OCI-LY7 (cell line): Measurements from ENCODE around the gene SDF4.

Experiments used
- EZH2phosphoT487 ChIP-seq: fragments of 200-600 bp; sonication (generic); IDR thresholded peaks from 2 replicates; pipeline ENCODE4 v1.6.1; 2018; ENCODE audit warnings: low read depth, borderline replicate concordance, mild to moderate bottlenecking, mixed run types, antibody characterized with exemption, low read length, moderate library complexity, mixed read lengths
- TF ChIP-seq, protein P1 (sequence below): fragments of 200-600 bp; sonication (generic); conservative IDR thresholded peaks from 2 replicates; pipeline ENCODE4 v1.5.1; 2014; ENCODE audit warnings: mild to moderate bottlenecking, antibody characterized with exemption, low read length, moderate library complexity, mixed read lengths

- TF ChIP-seq, protein P1, sequence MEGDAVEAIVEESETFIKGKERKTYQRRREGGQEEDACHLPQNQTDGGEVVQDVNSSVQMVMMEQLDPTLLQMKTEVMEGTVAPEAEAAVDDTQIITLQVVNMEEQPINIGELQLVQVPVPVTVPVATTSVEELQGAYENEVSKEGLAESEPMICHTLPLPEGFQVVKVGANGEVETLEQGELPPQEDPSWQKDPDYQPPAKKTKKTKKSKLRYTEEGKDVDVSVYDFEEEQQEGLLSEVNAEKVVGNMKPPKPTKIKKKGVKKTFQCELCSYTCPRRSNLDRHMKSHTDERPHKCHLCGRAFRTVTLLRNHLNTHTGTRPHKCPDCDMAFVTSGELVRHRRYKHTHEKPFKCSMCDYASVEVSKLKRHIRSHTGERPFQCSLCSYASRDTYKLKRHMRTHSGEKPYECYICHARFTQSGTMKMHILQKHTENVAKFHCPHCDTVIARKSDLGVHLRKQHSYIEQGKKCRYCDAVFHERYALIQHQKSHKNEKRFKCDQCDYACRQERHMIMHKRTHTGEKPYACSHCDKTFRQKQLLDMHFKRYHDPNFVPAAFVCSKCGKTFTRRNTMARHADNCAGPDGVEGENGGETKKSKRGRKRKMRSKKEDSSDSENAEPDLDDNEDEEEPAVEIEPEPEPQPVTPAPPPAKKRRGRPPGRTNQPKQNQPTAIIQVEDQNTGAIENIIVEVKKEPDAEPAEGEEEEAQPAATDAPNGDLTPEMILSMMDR, result no peak
- TF ChIP-seq EZH2phosphoT487, result no peak
These were observed 16.6 kb downstream of the SDF4 start for GRCh38 chr1:1215080-1215676.
